ENCODE measurements around the gene THUMPD1. TPM values are rescaled to one million over a fixed set of nuclear protein-coding genes. Genes with fewer than 3 reads are reported as not detected.

Gene THUMPD1
- total and polyA plus RNA-seq, 2 of the 4 experiments (the other 2 are of a cell fraction) = 34.5 to 109 TPM

DNA sequence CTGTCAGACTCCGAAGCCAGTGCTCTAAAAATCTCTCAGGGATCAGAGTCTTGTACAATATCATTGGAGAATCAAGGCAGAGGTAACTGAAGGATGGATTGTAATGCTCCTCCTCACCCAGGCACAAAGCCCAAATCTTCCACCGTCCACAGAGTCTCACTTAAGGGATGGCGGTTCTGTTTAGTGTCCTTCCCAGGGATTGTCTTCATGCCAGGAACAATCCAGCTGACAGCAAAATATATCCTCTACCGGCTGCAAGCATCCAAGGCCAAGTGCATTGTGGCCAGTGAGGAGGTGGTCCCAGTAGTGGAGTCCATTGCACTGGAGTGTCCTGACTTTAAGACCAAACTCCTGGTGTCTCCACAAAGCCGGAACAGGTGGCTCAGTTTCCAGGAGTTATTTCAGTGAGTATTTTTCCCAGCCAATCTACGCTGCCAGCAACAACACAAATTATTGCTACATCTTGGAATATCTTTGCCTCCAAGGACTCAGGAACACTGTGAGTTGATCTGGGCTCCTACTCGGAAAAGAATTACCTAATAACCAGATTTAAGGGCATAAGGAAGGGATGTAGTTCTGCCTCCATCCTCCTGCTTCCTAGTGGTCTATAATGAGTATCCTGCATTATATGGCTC lies 30.2 kb downstream of the THUMPD1 start:
- Histone ChIP-seq H3K14ac (replicated peaks; ENCODE audit: low read depth, low read length) (no peak overlapping the region), H3K27ac (ENCODE audit: insufficient read depth, low read length) (no peak overlapping the region), H2BK120ac (ENCODE audit: low read depth, low read length) (no peak overlapping the region), H2BK5ac (ENCODE audit: low read depth, low read length, poor library complexity, severe bottlenecking) (no peak overlapping the region), H3K9me3 (ENCODE audit: control insufficient read depth, insufficient read depth, low read length) (no peaks in the 10 kb centered on the region), H2BK20ac (ENCODE audit: low read depth, low read length) (no peak overlapping the region), H3K56ac (ENCODE audit: extremely low read depth, insufficient read depth, low read length) (no peak overlapping the region), H3K36me3 (ENCODE audit: control insufficient read depth, insufficient read depth, low read length) (no peaks in the 10 kb centered on the region), H2BK15ac (ENCODE audit: low read depth, low read length) (no peak overlapping the region), H3K4me1 (ENCODE audit: control insufficient read depth, insufficient read depth, low read length) (no peaks in the 10 kb centered on the region), H3K18ac (ENCODE audit: low read depth, low read length) (no peak overlapping the region), H3K9me1 (ENCODE audit: insufficient read depth, low read length) (no peaks in the 10 kb centered on the region), H3K4me3 (ENCODE audit: insufficient read depth, low read depth, low read length) (no peak overlapping the region), H2AK5ac (ENCODE audit: low read depth, low read length) (no peak overlapping the region), H4K8ac (ENCODE audit: low read depth in 2 of 2, low read length in 2 of 2) (no peak overlapping the region), H4K5ac (ENCODE audit: low read depth, low read length) (no peak overlapping the region), H2AFZ (replicated peaks; ENCODE audit: low read length, poor library complexity) (no peak overlapping the region), H3K23ac (ENCODE audit: low read depth, low read length) (no peak overlapping the region), H2AK9ac (replicated peaks; ENCODE audit: low read depth, low read length, poor library complexity) (no peak overlapping the region), H4K91ac (ENCODE audit: insufficient read depth, low read depth, low read length) (no peak overlapping the region), H3K79me1 (ENCODE audit: low read depth in 1 of 2, low read length in 2 of 2) (no peaks in the 10 kb centered on the region), H4K20me1 (ENCODE audit: insufficient read depth, low read length) (no peaks in the 10 kb centered on the region), H3K27me3 (ENCODE audit: control insufficient read depth, insufficient read depth, low read length) (no peaks in the 10 kb centered on the region), H3K4ac (ENCODE audit: low read depth, low read length) (no peak overlapping the region), H3K9ac (ENCODE audit: low read depth, low read length) (no peak overlapping the region), H3K4me2 (ENCODE audit: low read depth, low read length) (no peak overlapping the region)
- no TSS peak for BruUV-seq (replicated peaks)
- no peak for DNase-seq
- TF ChIP-seq, protein P1, sequence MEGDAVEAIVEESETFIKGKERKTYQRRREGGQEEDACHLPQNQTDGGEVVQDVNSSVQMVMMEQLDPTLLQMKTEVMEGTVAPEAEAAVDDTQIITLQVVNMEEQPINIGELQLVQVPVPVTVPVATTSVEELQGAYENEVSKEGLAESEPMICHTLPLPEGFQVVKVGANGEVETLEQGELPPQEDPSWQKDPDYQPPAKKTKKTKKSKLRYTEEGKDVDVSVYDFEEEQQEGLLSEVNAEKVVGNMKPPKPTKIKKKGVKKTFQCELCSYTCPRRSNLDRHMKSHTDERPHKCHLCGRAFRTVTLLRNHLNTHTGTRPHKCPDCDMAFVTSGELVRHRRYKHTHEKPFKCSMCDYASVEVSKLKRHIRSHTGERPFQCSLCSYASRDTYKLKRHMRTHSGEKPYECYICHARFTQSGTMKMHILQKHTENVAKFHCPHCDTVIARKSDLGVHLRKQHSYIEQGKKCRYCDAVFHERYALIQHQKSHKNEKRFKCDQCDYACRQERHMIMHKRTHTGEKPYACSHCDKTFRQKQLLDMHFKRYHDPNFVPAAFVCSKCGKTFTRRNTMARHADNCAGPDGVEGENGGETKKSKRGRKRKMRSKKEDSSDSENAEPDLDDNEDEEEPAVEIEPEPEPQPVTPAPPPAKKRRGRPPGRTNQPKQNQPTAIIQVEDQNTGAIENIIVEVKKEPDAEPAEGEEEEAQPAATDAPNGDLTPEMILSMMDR (conservative IDR thresholded peaks at IDR 0.05; ENCODE audit: low read depth, low read length) = no peak
- TF ChIP-seq ELK1 (IDR thresholded peaks at IDR 0.05; ENCODE audit: borderline replicate concordance, low read depth, low read length) = no peak
- no peak for TF ChIP-seq CHD1 (IDR thresholded peaks at IDR 0.05; ENCODE audit: low read depth, low read length)
- TF ChIP-seq RCOR1 (IDR thresholded peaks at IDR 0.05; ENCODE audit: insufficient replicate concordance, low read length) = no peak
- no peak for TF ChIP-seq MAZ (IDR thresholded peaks at IDR 0.05; ENCODE audit: borderline replicate concordance, low read depth, low read length)
- TF ChIP-seq, protein P2, sequence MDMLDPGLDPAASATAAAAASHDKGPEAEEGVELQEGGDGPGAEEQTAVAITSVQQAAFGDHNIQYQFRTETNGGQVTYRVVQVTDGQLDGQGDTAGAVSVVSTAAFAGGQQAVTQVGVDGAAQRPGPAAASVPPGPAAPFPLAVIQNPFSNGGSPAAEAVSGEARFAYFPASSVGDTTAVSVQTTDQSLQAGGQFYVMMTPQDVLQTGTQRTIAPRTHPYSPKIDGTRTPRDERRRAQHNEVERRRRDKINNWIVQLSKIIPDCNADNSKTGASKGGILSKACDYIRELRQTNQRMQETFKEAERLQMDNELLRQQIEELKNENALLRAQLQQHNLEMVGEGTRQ (IDR thresholded peaks at IDR 0.05; ENCODE audit: low read depth, low read length) = no peak
- TF ChIP-seq RFX5 (IDR thresholded peaks at IDR 0.05; ENCODE audit: low read depth, low read length) = no peak
- TF ChIP-seq FOS (IDR thresholded peaks at IDR 0.05; ENCODE audit: low read depth, low read length) = no peak
- TF ChIP-seq MXI1 (IDR thresholded peaks at IDR 0.05; ENCODE audit: borderline replicate concordance, low read depth, low read length) = no peak
- no peak for TF ChIP-seq MAFK (IDR thresholded peaks at IDR 0.05; ENCODE audit: low read depth, low read length)
- TF ChIP-seq SMC3 (IDR thresholded peaks at IDR 0.05; ENCODE audit: low read depth, low read length) = no peak
- no peak for TF ChIP-seq RAD21 (IDR thresholded peaks at IDR 0.05; ENCODE audit: low read length)
- TF ChIP-seq BHLHE40 (IDR thresholded peaks at IDR 0.05; ENCODE audit: low read depth, low read length) = no peak
- TF ChIP-seq CEBPB (IDR thresholded peaks at IDR 0.05; ENCODE audit: low read depth, low read length) = no peak
- no peak for TF ChIP-seq NFE2L2 (IDR thresholded peaks at IDR 0.05; ENCODE audit: low read depth, low read length)
- no peak for TF ChIP-seq POLR2A (IDR thresholded peaks at IDR 0.05; ENCODE audit: low read depth, low read length)
- WGBS, 2 experiments (ENCODE audit: extremely low coverage in 2 of 2, insufficient read length in 1 of 2) = no CpG with 5 or more reads among the region's 7 CpGs
- ChIA-PET CTCF (no interaction called here), POLR2A (ENCODE audit: unreplicated experiment) (no interaction called here)
- in situ Hi-C loops (cut with MboI; ENCODE audit: low sequenced_read_pairs) = no loop called here
- intact Hi-C loops (cut with micrococcal nuclease) = no loop called here
- no peak for ATAC-seq (ENCODE audit: low read depth)
- dilution Hi-C loops (cut with HindIII; ENCODE audit: low sequenced_read_pairs, unreplicated experiment) = no loop called here
